ENCODE data around the gene TRIM71.
A peak's percentile ranks its signal among the peaks of the same experiment; 100 is the strongest.
"Not testable (repeated sequence)": the region's sequence is repeated elsewhere in the genome, so short reads cannot be mapped to it uniquely, and the experiment has no call there.

TRIM71 gene

GRCh38 chr3:32791833-32792232 lies 26.0 kb upstream of the TRIM71 start:
- peak; percentile 8 for DNase-seq (ENCODE audit: low read depth)
- no peak for TF ChIP-seq CTCF (IDR thresholded peaks at IDR 0.05; ENCODE audit: control insufficient read depth, extremely low read depth, insufficient read depth)
- no peak overlapping the region for H3K4me3 ChIP-seq (ENCODE audit: low read depth, low read length)

GRCh38 chr3:32794487-32795308 lies 23.1 kb upstream of the TRIM71 start:
- H3K4me3 ChIP-seq (ENCODE audit: low read depth, low read length) = no peak overlapping the region
- DNase-seq (ENCODE audit: low read depth) = no peak
- no peak for TF ChIP-seq CTCF (IDR thresholded peaks at IDR 0.05; ENCODE audit: control insufficient read depth, extremely low read depth, insufficient read depth)

GRCh38 chr3:32796384-32796950 lies 21.3 kb upstream of the TRIM71 start:
- DNase-seq (ENCODE audit: low read depth); H3K4me3 ChIP-seq (ENCODE audit: low read depth, low read length): not testable (repeated sequence)

- DNase-seq (ENCODE audit: low read depth) = no peak
- no peak for TF ChIP-seq CTCF (IDR thresholded peaks at IDR 0.05; ENCODE audit: control insufficient read depth, extremely low read depth, insufficient read depth)
- no peak overlapping the region for H3K4me3 ChIP-seq (ENCODE audit: low read depth, low read length)
Observed at GRCh38 chr3:32797776-32798175, 20.0 kb upstream of the TRIM71 start.

GRCh38 chr3:32801440-32801839 lies 16.4 kb upstream of the TRIM71 start:
- not testable (repeated sequence) for H3K4me3 ChIP-seq (ENCODE audit: low read depth, low read length); DNase-seq (ENCODE audit: low read depth)

- no peak for TF ChIP-seq CTCF (IDR thresholded peaks at IDR 0.05; ENCODE audit: control insufficient read depth, extremely low read depth, insufficient read depth)
- no peak overlapping the region for H3K4me3 ChIP-seq (ENCODE audit: low read depth, low read length)
- no peak for DNase-seq (ENCODE audit: low read depth)
Observed at GRCh38 chr3:32813180-32813579, 4.6 kb upstream of the TRIM71 start.

- no peak overlapping the region for H3K4me3 ChIP-seq (ENCODE audit: low read depth, low read length)
- no peak for DNase-seq (ENCODE audit: low read depth)
- no peak for TF ChIP-seq CTCF (IDR thresholded peaks at IDR 0.05; ENCODE audit: control insufficient read depth, extremely low read depth, insufficient read depth)
Observed at GRCh38 chr3:32814361-32814760, 3.4 kb upstream of the TRIM71 start.

GRCh38 chr3:32815841-32816438 lies 1.9 kb upstream of the TRIM71 start:
- H3K4me3 ChIP-seq (ENCODE audit: low read depth, low read length) = no peak overlapping the region
- no peak for TF ChIP-seq CTCF (IDR thresholded peaks at IDR 0.05; ENCODE audit: control insufficient read depth, extremely low read depth, insufficient read depth)
- no peak for DNase-seq (ENCODE audit: low read depth)

All from LNCaP clone FGC (cell line).